ENCODE measurements around the gene ACSM6. TPM values are rescaled to one million over a fixed set of nuclear protein-coding genes. Genes with fewer than 3 reads are reported as not detected.

The ACSM6 gene
- total RNA-seq, 2 experiments from 2014 or later: not detected

DNA sequence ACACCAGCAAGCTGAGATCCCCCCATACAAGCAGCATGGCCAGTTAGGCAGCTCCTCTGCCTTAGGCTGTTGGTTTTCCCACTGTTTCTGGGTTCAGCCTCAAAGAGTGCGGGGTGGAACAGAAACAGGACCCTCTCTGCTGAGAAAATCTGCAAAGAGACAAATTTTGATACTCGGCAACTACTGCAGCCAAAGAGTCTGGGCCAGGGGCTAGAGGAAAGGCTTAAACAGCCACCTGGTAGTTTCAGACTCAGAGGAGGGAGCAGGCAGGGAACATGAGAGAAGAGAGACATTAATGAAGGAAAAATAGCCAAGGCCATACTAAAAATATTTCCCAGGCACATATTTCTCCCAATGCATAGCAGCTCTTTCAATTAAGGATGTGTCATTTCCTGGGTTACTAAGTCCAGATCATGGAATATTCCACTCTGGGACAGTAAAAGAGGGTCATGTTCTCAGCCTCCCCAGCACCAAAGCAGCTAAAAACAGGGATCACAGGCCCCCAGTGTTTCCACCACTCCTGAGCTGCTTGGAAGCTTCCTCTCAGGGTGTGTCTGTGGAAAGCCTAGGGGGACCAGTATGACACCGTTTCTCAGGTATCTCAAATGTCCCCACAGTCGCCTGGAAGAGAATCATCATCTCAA is 67.0 kb downstream of the ACSM6 start:
- peaks cover 0 to 3% of the 10 kb centered on the region in 2 experiments for H3K9me3 ChIP-seq (ENCODE audit: control insufficient read depth in 1 of 2, insufficient read depth in 1 of 2, low read length in 2 of 2)
- ATAC-seq (ENCODE audit: poor library complexity) (no peak), DNase-seq (no peak)
- Mint-ChIP-seq H3K27ac (no peak overlapping the region), H3K27me3 (no peaks in the 10 kb centered on the region), H3K9me3 (no peaks in the 10 kb centered on the region), H3K4me1 (ENCODE audit: low read depth) (no peaks in the 10 kb centered on the region), H3K36me3 (ENCODE audit: low read depth) (no peaks in the 10 kb centered on the region), H3K4me3 (no peak overlapping the region)
- POLR2A ChIA-PET: no interaction called here
- no peaks in the 10 kb centered on the region for H3K27me3 ChIP-seq (ENCODE audit: control insufficient read depth in 1 of 2, insufficient read depth in 2 of 2, low read length in 2 of 2)
- CTCF ChIA-PET: no interaction called here
- no peaks in the 10 kb centered on the region for H3K4me1 ChIP-seq (ENCODE audit: insufficient read depth, low read length)
- TF ChIP-seq, protein P1, sequence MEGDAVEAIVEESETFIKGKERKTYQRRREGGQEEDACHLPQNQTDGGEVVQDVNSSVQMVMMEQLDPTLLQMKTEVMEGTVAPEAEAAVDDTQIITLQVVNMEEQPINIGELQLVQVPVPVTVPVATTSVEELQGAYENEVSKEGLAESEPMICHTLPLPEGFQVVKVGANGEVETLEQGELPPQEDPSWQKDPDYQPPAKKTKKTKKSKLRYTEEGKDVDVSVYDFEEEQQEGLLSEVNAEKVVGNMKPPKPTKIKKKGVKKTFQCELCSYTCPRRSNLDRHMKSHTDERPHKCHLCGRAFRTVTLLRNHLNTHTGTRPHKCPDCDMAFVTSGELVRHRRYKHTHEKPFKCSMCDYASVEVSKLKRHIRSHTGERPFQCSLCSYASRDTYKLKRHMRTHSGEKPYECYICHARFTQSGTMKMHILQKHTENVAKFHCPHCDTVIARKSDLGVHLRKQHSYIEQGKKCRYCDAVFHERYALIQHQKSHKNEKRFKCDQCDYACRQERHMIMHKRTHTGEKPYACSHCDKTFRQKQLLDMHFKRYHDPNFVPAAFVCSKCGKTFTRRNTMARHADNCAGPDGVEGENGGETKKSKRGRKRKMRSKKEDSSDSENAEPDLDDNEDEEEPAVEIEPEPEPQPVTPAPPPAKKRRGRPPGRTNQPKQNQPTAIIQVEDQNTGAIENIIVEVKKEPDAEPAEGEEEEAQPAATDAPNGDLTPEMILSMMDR (IDR thresholded peaks at IDR 0.05): no peak
- no peak overlapping the region for H3K27ac ChIP-seq (ENCODE audit: low read depth in 1 of 2, low read length in 2 of 2)
- H3K4me3 ChIP-seq (ENCODE audit: low read length): no peak overlapping the region
- no peaks in the 10 kb centered on the region for H3K36me3 ChIP-seq (ENCODE audit: insufficient read depth, low read length)
- intact Hi-C loops (cut with DNase I, micrococcal nuclease): no loop called here

DNA sequence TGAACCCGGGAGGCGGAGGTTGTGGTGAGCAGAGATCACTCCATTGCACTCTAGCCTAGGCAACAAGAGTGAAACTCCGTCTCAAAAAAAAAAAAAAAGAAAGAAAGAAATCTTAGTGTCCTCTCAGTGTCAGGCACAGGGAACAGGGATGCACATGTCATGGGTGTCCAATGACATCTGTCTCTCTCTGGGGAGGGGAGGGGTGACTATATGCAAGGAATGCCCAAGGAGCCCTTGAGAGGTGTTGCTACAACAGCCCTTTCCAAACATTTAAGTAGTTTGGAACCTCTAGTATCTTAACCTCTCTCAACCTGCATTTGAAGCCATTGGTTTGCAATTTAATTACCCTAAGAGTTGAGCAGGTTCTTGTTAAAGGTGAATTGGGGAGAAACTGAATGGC is 67.9 kb downstream of the ACSM6 start:
- TF ChIP-seq, protein P1 (IDR thresholded peaks at IDR 0.05): no peak
- Mint-ChIP-seq H3K27ac (no peak overlapping the region), H3K9me3 (no peaks in the 10 kb centered on the region), H3K4me3 (no peak overlapping the region), H3K4me1 (ENCODE audit: low read depth) (no peaks in the 10 kb centered on the region), H3K27me3 (no peaks in the 10 kb centered on the region), H3K36me3 (ENCODE audit: low read depth) (no peaks in the 10 kb centered on the region)
- no peaks in the 10 kb centered on the region for H3K36me3 ChIP-seq (ENCODE audit: insufficient read depth, low read length)
- intact Hi-C loops (cut with DNase I, micrococcal nuclease): no loop called here
- no peaks in the 10 kb centered on the region for H3K27me3 ChIP-seq (ENCODE audit: control insufficient read depth in 1 of 2, insufficient read depth in 2 of 2, low read length in 2 of 2)
- ATAC-seq (ENCODE audit: poor library complexity) (no peak), DNase-seq (no peak)
- ChIA-PET POLR2A (no interaction called here), CTCF (no interaction called here)
- no peak overlapping the region for H3K4me3 ChIP-seq (ENCODE audit: low read length)
- no peak overlapping the region for H3K27ac ChIP-seq (ENCODE audit: low read depth in 1 of 2, low read length in 2 of 2)
- peaks cover 0 to 3% of the 10 kb centered on the region in 2 experiments for H3K9me3 ChIP-seq (ENCODE audit: control insufficient read depth in 1 of 2, insufficient read depth in 1 of 2, low read length in 2 of 2)
- H3K4me1 ChIP-seq (ENCODE audit: insufficient read depth, low read length): no peaks in the 10 kb centered on the region

DNA sequence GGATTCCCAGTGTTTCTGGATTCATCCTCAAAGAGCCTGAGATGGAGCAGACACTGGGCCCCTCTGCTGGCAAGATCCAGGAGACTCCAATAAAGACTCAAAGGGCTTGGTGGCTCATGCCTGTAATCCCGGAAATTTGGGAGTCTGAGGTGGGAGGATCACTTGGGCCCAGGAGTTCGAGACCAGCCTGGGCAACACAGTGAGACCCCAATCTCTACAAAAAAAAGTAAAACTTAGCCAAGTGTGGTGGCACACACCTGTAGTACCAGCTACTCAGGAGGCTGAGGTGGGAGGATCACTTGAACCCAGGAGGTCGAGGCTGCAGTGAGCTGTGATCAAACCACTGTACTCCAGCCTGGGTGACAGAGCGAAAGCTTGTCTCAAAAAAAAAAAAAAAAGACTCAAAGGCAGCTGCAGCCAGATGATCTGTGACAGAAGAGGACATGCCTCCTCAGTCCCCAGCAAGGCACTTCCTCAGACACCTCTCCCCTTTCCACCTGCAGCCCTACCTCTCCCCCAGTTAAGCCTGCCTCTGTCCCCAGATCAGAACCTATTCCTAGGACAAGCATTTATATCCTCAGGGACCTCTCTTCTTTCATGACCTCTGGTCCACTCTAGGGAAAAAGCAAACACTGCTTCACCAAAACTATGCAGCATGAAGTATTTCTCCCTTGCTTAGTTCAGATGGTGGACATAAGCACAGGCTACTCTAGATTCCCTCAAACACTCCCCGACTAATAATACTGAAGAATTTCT is 68.9 kb downstream of the ACSM6 start:
- Histone ChIP-seq H3K27me3 (ENCODE audit: control insufficient read depth in 1 of 2, insufficient read depth in 2 of 2, low read length in 2 of 2) (no peaks in the 10 kb centered on the region), H3K9me3 (ENCODE audit: control insufficient read depth in 1 of 2, insufficient read depth in 1 of 2, low read length in 2 of 2) (peaks cover 0 to 3% of the 10 kb centered on the region in 2 experiments), H3K27ac (ENCODE audit: low read depth in 1 of 2, low read length in 2 of 2) (no peak overlapping the region), H3K4me3 (ENCODE audit: low read length) (no peak overlapping the region), H3K4me1 (ENCODE audit: insufficient read depth, low read length) (no peaks in the 10 kb centered on the region), H3K36me3 (ENCODE audit: insufficient read depth, low read length) (no peaks in the 10 kb centered on the region)
- ChIA-PET CTCF (no interaction called here), POLR2A (no interaction called here)
- Mint-ChIP-seq H3K27me3 (no peaks in the 10 kb centered on the region), H3K27ac (no peak overlapping the region), H3K4me3 (no peak overlapping the region), H3K4me1 (ENCODE audit: low read depth) (no peaks in the 10 kb centered on the region), H3K36me3 (ENCODE audit: low read depth) (no peaks in the 10 kb centered on the region), H3K9me3 (no peaks in the 10 kb centered on the region)
- ATAC-seq (ENCODE audit: poor library complexity): no peak
- TF ChIP-seq, protein P1 (IDR thresholded peaks at IDR 0.05): no peak
- intact Hi-C loops (cut with DNase I, micrococcal nuclease): no loop called here
- no peak for DNase-seq
